HK-2 (cell line): ENCODE measurements around the gene NEURL2.
"Not testable (repeated sequence)": the region's sequence is repeated elsewhere in the genome, so short reads cannot be mapped to it uniquely, and the experiment has no call there.

Experiments used
- DNase-seq: peaks from one replicate; pipeline ENCODE4 v3.0.0-alpha.2; 2018; ENCODE audit not compliant: unreplicated experiment

NEURL2 gene

GRCh38 chr20:45890985-45891983 is at the start of gene NEURL2, which contains the start of gene CTSA:
NEURL2 (minus strand) TSS chr20:45891208; CDS start chr20:45890991, 217 bp downstream.
CTSA (plus strand) TSS chr20:45891335; CDS start chr20:45891569, 234 bp downstream.
- DNase-seq: peak; percentile 95

- no peak for DNase-seq
Measured at GRCh38 chr20:45940469-45940868, 49.5 kb upstream of the NEURL2 start.

DNA sequence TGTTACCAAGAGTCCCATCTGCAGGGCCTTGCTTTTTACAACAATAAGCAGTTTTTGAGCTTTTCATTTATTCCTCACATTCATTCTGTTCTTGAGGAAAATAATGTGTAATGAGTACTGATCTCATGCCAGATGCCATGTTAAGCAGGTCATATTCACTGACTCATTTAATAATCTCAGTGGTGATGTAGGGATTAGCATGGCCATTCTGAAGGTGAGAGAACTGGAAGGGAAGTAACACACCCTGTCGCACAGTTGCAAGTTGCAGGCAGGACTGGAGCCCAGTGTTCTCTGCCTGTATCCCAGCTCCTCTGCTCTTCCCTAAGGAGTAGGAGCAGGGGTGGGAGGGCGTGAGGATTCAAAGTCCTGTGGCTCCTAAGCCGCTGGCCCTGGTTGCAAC is 49.0 kb upstream of the NEURL2 start:
- DNase-seq: no peak

- DNase-seq: no peak
Measured at GRCh38 chr20:45938727-45939438, 47.9 kb upstream of the NEURL2 start.

DNA sequence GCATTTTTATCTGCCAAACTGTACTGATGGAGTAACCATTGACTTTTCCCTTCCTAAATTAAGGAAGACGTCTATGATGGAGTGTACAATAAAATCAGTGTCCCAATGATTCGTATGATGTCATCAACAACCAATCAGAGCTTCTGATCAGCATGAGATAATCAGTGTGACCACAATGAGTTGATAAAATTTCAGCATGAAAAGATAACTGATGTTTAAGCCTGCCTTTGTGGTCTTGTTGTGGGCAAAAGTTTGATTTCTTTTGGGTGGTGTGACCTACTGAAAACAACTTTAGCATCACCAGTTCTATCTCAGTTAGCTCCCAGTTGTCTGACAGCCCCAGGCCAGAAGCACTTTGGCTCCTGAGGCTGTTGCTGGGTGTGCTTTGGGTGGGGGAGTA is 46.8 kb upstream of the NEURL2 start:
- no peak for DNase-seq

DNA sequence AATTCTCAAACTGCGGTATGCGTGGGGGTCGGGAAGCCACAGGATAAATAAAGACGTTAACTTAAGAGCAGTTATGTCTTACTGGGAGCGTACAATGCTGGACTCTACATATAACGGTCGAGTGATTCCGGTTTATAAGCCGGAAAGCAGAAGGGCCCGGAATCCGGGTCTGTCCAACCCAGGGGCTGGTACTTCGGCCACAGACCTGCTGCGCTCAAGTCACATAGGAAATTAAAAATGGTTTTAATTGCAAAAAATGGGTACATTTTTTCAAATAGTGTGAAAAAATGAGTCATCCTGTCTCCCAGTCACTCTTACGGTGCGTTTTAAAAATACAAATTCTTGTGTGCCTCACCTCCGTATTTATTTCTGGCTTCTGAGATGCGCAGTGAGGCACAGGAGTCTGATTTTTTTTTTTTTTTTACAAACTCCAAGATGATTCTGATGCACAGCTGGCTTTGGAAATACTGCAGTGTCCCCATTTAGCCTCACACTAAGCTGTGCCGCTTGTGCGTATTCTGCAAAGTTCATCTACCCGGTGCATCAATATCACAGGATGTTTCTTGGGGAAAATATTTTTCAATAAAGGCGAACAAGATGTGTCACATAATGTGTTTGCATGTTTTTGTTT is 44.5 kb upstream of the NEURL2 start:
- DNase-seq: no peak

DNA sequence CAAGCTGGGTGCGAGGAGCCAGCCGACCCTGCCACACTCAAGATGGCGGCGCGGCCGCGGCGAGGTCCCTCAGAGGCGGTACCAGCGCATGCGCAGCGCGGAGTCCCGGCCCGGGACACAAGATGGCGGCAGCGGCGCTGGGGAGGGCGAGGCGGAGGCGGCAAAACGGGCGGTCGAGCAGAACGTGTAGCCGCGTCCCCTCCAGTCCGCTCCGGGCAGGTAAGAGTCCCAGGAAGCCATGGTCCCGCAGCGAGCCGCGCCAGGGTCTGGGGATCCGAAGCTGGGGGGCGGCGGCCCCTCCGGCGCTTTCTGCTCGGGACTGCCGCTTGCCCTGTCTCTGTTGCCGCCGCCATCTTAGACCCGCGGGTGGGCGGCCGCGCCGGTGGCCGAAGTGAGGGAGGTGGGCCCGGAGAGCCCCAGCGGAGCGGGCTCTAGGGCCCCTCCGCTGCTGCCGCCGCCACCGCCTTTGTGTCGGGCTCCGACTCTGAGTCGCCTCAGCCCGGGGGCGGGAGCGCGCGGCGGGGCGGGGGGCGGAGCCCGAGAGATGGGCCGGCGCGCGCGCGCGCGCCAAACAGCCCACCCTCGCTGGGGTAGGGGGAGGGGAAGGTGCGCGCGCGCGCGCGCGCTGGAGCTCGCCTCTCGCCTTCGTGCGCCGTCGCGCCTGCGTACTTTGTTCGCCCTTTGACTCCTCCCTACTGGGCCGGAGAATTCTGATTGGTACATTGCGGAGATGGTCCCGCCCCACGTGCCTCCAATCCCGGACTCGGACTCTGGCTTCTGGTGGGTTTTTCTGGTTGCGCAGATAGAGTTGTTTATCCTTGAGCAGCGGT is 43.8 kb upstream of the NEURL2 start, which contains the start of gene PCIF1:
Gene PCIF1 (plus strand): TSS at position 98 of the 830 bp plus-strand sequence. CDS start 4,317 bp downstream, outside the sequence.
- DNase-seq: peak; percentile 100

DNA sequence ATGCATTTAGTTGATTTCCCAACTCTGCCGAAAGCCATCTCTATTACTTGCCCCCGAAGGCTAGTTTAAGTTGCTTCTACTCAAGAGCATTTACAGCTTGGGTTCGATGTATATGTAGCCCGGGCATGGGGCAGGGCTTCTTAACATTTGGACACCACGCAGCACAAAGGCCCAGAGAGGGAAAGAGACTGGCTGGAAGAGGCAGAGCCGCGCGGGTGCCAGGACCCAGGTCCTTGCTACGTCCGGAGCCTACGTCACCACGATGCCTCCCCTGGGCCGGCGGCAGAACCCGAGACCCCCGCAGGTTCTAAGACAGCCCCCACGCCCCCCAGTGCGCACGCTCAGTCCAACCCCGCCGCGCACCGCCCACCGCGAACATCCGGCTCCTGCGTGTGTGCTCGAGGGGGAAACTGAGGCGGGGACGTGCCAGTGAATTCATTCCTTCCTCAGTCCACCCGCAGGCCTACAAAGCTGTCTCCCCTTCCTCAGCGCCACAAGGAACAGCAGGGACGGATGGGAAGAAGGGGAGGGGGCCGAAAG is 43.1 kb upstream of the NEURL2 start:
- DNase-seq: no peak

DNA sequence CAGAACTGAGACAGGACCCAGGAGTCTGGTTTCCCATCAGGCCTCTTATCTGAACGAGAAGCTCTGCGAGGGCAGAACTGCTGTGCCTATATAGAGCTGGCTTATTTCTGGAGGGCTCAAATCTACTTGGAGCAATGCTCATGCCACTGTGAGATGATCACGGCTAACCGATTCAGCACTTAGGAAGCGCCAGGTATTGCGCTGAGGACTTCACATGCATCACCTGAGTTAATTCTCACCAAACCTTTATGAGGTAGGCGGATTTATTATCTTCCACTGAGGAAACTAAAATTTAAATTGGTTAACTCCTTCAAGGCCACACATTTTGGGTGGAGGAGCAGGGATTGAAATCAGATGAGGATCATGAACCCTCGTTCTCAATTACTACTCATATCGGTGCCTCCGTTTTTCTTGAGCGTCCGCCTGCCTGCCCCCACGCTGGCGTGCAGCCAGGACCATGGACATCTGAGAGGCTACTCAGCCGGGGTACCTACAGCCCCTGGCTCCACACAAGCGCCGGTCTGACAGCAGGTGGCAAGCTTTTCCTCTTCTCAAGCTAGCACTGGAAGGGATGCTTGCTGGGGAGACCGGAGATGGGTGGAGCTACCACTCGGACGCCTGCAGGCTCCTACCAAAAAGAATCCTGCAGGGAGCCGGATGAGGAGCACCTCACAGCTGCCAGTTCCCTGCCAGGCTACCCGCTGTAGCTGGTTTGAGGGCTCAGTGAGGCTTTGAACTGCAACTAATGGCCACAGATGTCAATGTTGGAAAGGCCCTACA is 42.4 kb upstream of the NEURL2 start:
- DNase-seq: peak; percentile 89

DNA sequence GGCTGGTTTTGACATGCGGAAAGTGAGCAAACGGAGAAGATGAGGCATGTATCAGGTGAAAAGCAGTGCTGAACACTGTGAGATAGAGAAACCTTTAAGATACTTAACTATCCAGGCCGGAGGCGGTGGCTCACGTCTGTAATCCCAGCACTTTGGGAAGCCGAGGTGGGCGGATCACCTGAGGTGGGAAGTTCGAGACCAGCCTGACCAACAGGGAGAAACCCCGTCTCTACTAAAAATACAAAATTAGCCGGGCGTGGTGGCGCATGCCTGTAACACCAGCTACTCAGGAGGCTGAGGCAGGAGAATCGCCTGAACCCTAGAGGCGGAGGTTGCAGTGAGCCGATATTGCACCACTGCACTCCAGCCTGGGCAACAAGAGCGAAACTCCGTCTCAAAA is 40.7 kb upstream of the NEURL2 start:
- DNase-seq: not testable (repeated sequence)

DNA sequence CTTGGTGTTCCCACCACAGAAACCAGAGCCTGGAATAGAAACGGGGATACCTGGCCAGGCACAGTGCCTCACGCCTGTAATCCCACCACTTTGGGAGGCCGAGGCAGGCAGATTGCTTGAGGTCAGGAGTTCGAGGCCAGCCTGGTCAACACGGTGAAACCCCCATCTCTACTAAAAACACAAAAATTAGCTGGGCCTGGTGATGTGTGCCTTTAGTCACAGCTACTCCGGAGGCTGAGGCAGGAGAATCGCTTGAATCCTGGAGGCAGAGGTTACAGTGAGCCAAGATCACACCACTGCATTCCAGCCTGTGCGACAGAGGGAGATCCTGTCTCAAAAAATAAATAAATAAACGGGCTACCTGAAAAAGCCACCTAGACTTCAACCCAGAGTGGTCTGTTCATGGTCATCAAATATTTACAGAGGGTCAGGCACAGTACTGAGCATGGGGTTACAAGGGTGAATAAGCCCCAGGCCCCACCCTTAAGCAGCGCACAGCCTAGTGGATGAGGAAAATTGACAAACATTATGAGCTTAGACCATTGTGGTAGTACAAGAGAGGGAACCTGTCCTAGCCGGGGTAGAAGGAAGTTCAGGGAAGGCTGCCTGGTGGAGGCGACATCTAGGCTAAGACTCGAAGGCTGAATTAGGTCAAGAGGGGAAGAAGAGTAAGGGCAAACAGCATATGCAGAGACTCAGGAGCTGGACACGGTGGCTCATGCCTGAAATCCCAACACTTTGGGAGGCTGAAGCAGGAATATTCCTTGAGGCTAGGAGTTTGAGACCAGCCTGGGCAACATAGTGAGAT is 36.3 kb upstream of the NEURL2 start:
- DNase-seq: no peak

- DNase-seq: no peak
Measured at GRCh38 chr20:45926731-45927070, 35.7 kb upstream of the NEURL2 start.

DNA sequence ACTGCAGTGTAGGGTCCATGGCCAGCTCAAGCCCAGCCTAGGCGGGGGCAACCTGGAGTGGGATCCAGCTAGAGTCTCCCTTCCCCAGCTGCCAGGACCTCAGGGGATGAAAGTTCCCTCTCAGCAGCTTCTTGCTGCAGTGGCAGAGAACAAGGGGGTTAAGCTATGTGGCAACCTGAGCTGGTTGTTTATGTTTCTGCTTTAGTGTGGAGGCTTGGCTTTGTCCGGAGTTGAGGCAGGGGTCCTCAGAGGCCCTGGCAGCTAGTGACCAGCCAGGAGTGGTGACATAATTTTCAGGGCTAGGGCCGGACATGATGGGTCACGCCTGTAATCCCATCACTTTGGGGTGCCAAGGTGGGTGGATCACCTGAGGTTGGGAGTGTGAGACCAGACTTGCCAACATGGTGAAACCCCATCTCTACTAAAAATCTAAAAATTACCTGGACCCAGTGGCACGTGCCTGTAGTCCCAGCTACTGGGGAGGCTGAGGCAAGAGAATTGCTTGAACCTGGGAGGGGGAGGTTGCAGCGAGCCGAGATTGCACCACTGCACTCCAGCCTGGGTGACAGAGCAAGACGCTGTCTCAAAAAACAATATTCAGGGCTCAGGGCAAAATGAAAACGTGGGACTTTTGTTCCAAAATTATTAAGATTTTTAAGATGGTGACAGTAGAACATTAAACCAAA is 35.0 kb upstream of the NEURL2 start:
- DNase-seq: no peak

DNA sequence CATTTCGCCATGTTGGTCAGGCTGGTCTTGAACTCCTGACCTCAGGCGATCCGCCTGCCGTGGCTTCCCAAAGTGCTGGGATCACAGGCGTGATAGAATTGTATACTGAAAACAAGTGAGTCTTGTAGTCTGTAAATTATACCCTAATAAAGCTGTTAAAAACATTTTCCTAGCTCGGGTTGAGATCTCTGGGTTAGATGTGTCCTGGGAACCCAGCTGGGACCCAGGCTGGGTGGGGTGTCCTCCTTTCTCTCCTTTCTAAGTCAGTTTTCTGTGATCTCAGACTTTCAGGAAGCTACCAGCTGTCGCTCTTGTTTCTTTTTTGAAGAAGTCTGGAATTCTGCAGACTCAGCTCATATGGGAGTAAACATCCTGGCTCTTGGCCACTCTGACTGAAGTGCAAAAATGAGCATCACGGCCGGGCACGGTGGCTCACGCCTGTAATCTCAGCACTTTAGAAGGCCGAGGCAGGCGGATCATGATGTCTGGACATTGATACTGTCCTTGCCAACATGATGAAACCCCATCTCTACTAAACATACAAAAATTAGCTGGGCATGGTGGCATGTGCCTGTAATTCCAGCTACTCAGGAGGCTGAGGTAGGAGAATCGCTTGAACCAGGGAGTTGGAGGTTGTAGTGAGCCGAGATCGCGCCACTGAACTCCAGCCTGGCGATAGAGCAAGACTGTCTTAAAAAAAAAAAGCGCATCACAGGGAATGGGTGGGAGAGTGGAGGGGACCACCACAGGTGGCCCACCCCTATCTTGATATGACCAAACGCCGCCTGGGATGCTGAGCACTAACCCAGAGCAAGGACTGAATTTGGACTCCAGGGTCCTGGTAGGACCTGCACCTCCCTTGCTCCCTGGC is 33.6 kb upstream of the NEURL2 start:
- no peak for DNase-seq

DNA sequence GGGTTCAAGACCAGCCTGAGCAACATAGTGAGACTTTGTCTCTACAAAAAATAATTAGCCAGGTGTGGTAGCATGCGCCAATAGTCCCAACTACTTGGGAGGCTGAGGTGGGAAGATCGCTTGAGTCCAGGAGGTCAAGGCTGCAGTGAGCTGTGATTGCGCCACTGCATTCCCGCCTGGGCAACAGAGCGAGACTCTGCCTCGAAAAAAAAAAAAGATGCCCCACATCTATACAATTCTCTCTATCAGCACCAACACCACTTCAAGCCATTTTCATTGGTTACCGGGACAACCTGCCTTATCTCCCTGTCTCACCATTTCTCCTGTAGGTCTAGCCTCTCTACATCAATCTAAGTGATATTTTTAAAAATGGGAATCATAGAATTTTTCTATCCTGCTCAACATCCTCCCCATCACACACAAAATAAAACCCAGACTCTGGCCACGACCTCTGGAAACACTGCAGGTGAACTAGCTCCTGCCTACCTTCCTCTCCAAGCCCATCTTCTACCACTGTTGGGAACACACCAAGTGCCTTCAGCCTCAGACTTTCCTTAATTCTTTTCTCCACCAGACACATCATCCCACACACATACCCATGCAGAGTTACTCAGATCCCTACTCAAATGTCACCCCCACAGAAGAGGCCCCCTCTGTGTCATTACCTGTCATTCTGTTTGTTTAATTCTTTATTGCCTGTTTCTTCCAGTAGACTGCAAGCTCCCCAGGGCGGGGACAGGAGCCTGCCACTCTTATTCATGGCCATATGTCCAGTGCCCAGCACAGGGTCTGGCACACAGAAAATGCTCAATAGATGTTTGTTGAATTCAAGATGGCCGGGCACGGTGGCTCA is 30.6 kb upstream of the NEURL2 start:
- DNase-seq: no peak

DNA sequence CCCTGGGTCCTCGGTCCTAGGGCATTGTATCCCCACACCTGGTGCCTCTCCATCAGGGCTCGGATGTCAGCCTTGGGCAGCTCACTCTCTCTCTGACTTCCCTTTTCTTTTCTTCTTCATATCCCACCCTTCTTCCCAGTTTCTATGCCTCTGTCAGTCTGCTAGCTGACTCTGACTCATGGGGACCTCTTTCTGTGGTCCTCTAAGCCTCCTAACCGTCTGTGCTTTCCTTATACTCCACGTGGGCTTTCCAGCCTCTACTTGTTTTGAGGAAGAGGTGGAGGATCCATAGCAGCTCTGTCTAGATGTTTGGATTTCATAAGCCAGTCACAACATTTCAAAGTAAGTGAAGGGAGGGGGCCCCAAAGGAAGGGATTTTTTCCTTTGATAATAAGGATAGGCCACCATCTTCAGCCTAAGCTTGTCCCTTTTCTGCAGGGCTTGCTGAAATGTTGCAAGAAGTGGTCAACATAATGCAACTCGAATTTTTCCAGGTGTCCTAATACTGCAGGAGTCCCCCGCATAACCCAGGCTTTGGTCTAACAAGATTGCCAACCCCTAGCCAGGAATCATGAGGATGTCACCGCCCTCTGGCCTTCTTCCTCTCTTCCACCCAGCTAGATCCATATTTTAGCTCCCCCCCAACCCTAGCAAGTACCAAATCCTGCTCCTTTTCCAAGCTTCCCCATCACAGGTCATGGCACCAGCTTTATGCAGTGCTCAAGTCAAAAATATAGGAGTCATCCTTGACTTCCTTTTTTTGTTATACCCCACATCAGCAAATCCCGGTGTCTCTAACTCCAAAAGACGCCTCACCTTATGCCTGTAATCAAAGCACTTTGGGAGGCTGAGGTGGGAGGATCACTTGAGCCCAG is 29.7 kb upstream of the NEURL2 start:
- no peak for DNase-seq
